ENCODE data around the gene COX7B. TPM values are rescaled to one million over a fixed set of nuclear protein-coding genes. Genes with fewer than 3 reads are reported as not detected.

Gene COX7B
- total RNA-seq: 157 TPM

GRCh38 chrX:77899081-77899828, at the start of gene COX7B:
COX7B (plus strand) TSS chrX:77899468; CDS start chrX:77899554, 86 bp downstream.

GRCh38 chrX:77894921-77895886, 4.1 kb upstream of the COX7B start, which contains the start of gene MAGT1:
MAGT1 (minus strand) TSS chrX:77895435; CDS start chrX:77895410, 25 bp downstream.

GRCh38 chrX:77910108-77910840, 11.0 kb downstream of the COX7B start, which contains the start of gene ATP7A:
ATP7A (plus strand) TSS chrX:77910693; CDS start chrX:77971642, 60,949 bp downstream.

Small RNAs within 50 kb of the gene (small RNA-seq; reads per million reads assigned to genes)
- not detected for gene RN7SL460P

Other genes starting within 250 kb of the COX7B start
- 274 TPM for gene ATRX, start 113.3 kb upstream of the COX7B start, total RNA-seq
- gene MAGT1, start 4.0 kb upstream of the COX7B start, total RNA-seq: 30.7 TPM
- 14.5 TPM for gene ATP7A, start 11.2 kb downstream of the COX7B start, total RNA-seq
- not detected for gene PGAM4, start 70.2 kb downstream of the COX7B start, total RNA-seq
- gene PGK1, start 204.8 kb downstream of the COX7B start, total RNA-seq: 125 TPM
- 40.8 TPM for gene TAF9B, start 240.2 kb downstream of the COX7B start, total RNA-seq

Data from diencephalon (tissue), 1 donor.